Heart right ventricle (tissue), 16 donors: ENCODE data around the gene FAM13A. TPM values are rescaled to one million over a fixed set of nuclear protein-coding genes. Genes with fewer than 3 reads are reported as not detected.

ENCODE experiments used
- ATAC-seq, 8 donors: fragments of 200-7000 bp; cut with Tn5 transposase; one replicate each; pipeline ENCODE4 v1.9.1; 2020; ENCODE audit warnings: mild to moderate bottlenecking in 8 of 8, moderate library complexity in 8 of 8, moderate number of reproducible peaks in 1 of 8
- DNase-seq, 2 donors: peaks; one replicate each; pipeline ENCODE4 v3.0.0-alpha.2; 2020
- H3K27ac ChIP-seq, 10 donors: fragments of 200-600 bp; sonication (generic) in 2 of 10; one replicate each; pipeline versions ENCODE4 v1.5.0 to v1.8.0; 2020 to 2022; ENCODE audit warnings: mild to moderate bottlenecking in 3 of 10
- H3K27me3 ChIP-seq, 7 donors: fragments of 200-600 bp; one replicate each; pipeline ENCODE4 v1.8.0; 2021 to 2022; ENCODE audit warnings: mild to moderate bottlenecking in 2 of 7
- H3K36me3 ChIP-seq, 9 donors: fragments of 200-600 bp; sonication (generic) in 1 of 9; one replicate each; pipeline versions ENCODE4 v1.5.0 to v1.8.0; 2020 to 2022; ENCODE audit warnings: mild to moderate bottlenecking in 2 of 9
- H3K4me1 ChIP-seq, 9 donors: fragments of 200-600 bp; sonication (generic) in 1 of 9; one replicate each; pipeline versions ENCODE4 v1.5.0 to v1.8.0; 2020 to 2022; ENCODE audit warnings: mild to moderate bottlenecking in 4 of 9
- H3K4me3 ChIP-seq, 10 donors: fragments of 200-600 bp; sonication (generic) in 2 of 10; one replicate each; pipeline versions ENCODE4 v1.5.0 to v1.8.0; 2020 to 2022; ENCODE audit warnings: mild to moderate bottlenecking in 7 of 10, moderate library complexity in 2 of 10
- H3K9me3 ChIP-seq, 11 donors: fragments of 200-600 bp in 10 of 11; sonication (generic) in 2 of 11; one replicate each; pipeline versions ENCODE4 v1.5.0 to v1.8.0; 2013 to 2022; ENCODE audit warnings: mild to moderate bottlenecking in 2 of 11, control low read depth in 1 of 11, moderate library complexity in 1 of 11
- CTCF ChIP-seq, 9 donors: fragments of 200-600 bp; sonication (generic) in 2 of 9; IDR thresholded peaks; one replicate each; pipeline versions ENCODE4 v1.5.0 to v1.8.0; 2021 to 2022; ENCODE audit warnings: antibody characterized with exemption in 9 of 9, mild to moderate bottlenecking in 5 of 9, moderate library complexity in 1 of 9
- WGBS, 2 donors: extraction: QIAGEN DNeasy Blood & Tissue Kit; methylation state at CpG; one replicate each; pipeline ENCODE4 v1.1.7; 2013; ENCODE audit warnings: inconsistent platforms in 1 of 2; 5-methylcytosine and 5-hydroxymethylcytosine counted together
- intact Hi-C, 10 donors: fragments of 100-400 bp; cut with DNase I; formaldehyde crosslinking; loops; one replicate each; pipeline versions ENCODE4 v1.11.1 to v1.14.2; 2022
- polyA plus RNA-seq, 2 donors: library from polyadenylated mRNA; stranded (reverse); fragments of 200-250 nt; gene quantifications; one replicate each; pipeline ENCODE4 v1.2.3, GENCODE V29; 2013
- total RNA-seq, 10 donors: library from RNA; stranded (reverse); fragmentation: NEBNext Ultra II Directional in 3 of 10; extraction: Animal tissue kit (Norgen Biotek cat#: 25700) in 3 of 10; gene quantifications; one replicate each; pipeline versions ENCODE4 v1.2.1 to v1.2.4, GENCODE V29; 2021 to 2023
- donor health status: Arrhythmogenic right ventricular cardiomyopathy.
- donor health status: ischemic (EF 13 %, LVEDD 7.1; RV severe dilation, severe dysfunction).
- donor health status: healthy with polysubstance abuse.
- donor health status: DM: no; HTN: yes; CAD: no.
- donor health status: DM: no; HTN: no; CAD: no.
- donor health status: ischemic (EF 25% LVEDD 6.9; RV normal size, moderate dysfunction).
- donor health status: ischemic (EF 25% LVEDD 5.7; RV mildly dilated, moderate dysfunction).
- donor health status: healthy.
- donor health status: DM: yes; HTN: yes; CAD: no.
- donor health status: Ischemic cardiomyopathy.
- donor health status: ischemic (EF 35%, LVEDD 5.7; RV mildly dilated, moderate dysfunction).
- donor health status: nonischemic (EF 11% LVEDD 7.7; RV severe dilation, severe dysfunction).
- donor health status: DM: yes; HTN: yes; CAD: no.
- donor health status: PGD.
- donor health status: ischemic (EF 29% LVEDD 5.4; RV normal size, mild dysfunction).
- donor health status: nonischemic (EF 23%, LVEDD 6.1; RV moderate dilation, normal function).

Gene FAM13A
- total and polyA plus RNA-seq, 12 donors = 2.4 to 18.4 (median 14.1) TPM

DNA sequence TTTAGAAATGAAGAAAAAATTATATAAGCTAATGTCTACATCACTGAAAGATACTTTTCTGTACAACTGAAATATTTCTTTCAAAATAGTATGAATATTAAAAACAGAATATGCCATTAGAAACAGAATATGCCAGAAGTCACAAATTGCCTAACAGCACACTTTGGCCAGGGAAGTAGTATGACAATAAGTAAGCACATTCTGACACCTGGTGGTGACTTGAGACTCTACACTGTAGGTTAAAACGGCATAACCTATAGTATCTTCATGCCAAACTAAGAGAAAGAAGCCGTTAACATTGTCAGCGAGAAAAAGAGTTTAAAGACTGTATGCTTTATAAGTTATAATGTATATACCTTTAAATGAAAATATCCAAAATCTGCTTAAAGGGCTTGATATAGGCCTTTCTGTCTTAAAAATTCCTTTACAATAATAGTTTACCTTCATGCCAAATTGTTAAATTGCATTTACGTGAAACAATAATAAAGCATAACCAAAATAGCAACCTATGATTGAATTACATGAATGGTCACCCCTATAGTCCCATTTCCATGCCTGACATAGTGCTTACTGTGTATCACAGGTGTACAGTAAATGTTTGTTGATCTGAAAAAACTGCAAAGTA lies 32.8 kb downstream of the FAM13A start:
- intact Hi-C loops = loop anchor here (1.0 to 10.0 kb wide), 15 partner anchors 201 to 499 kb away; partner anchors contain the start of genes PYURF (in 2 of the 10) and NAP1L5 (in 1 of the 10)

GRCh38 chr4:89023140-89023539 lies 33.8 kb downstream of the FAM13A start:
- no peak for TF ChIP-seq CTCF (IDR thresholded peaks at IDR 0.05)
- Histone ChIP-seq H3K9me3 (no peaks in the 10 kb centered on the region), H3K4me1 (peaks cover 0 to 23% (median 7%) of the 10 kb centered on the region in 9 donors), H3K4me3 (no peak overlapping the region), H3K36me3 (peaks cover 0 to 12% (median 0%) of the 10 kb centered on the region in 9 donors), H3K27me3 (no peaks in the 10 kb centered on the region), H3K27ac (no peak overlapping the region)
- intact Hi-C loops = loop anchor here in 9 of 10 donors (1.0 to 10.0 kb wide), 10 partner anchors 204 to 498 kb away; partner anchors contain the start of genes PYURF (in 2 of the 9) and NAP1L5 (in 1 of the 9)
- no peak for DNase-seq
- 0 to 92% methylated on average over 1 of the region's 1 CpG for WGBS, 2 donors
- ATAC-seq = no peak

More for the DNA sequence above, 32.8 kb downstream of the FAM13A start:
- Histone ChIP-seq H3K9me3 (no peaks in the 10 kb centered on the region), H3K4me1 (peaks cover 0 to 23% (median 7%) of the 10 kb centered on the region in 9 donors), H3K36me3 (peaks cover 0 to 2% (median 0%) of the 10 kb centered on the region in 9 donors), H3K27me3 (no peaks in the 10 kb centered on the region), H3K27ac (no peak overlapping the region), H3K4me3 (no peak overlapping the region)
- DNase-seq (peak in 1 of 2 donors; percentile 68), ATAC-seq (peak; percentile 78 to 97 (median 95))
- peak; percentile 57 to 92 (median 86) for TF ChIP-seq CTCF (IDR thresholded peaks at IDR 0.05)
- 23 to 32% methylated on average over 4 of the region's 4 CpGs for WGBS, 2 donors

DNA sequence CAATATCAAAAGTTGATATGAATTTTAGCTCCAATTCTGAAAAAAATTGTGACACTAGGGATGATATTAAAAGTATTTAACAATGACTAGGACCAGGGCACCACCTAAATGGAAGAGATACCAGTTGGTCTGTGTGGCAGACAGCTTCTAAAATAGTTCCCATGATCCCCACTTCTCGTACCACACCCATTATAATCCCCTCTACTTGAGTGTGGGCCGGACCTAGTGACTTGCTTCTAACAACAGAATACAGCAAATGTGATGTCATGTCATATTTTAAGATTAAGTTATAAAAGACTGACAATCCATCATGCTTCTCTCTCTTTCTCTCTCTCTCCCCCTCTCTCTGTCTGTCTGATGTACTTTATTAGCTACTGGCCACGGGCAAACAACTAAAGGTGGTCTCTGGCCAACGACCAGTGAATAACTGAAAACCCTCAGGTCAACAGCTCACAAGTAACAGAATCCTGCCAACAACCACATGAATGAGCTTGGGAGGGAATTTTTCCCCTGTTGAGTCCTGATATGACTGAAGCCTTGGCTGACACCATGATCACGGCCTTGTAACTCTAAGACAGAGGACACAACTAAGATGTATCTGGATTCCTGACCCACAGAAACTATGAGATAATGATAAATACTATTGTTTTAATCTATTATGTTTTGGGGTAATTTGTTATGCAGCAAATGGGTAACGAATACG lies 34.4 kb downstream of the FAM13A start:
- Histone ChIP-seq H3K36me3 (peaks cover 0 to 16% (median 0%) of the 10 kb centered on the region in 9 donors), H3K4me1 (peaks cover 0 to 23% (median 7%) of the 10 kb centered on the region in 9 donors), H3K27me3 (no peaks in the 10 kb centered on the region), H3K27ac (no peak overlapping the region), H3K4me3 (no peak overlapping the region), H3K9me3 (no peaks in the 10 kb centered on the region)
- no peak for TF ChIP-seq CTCF (IDR thresholded peaks at IDR 0.05)
- DNase-seq = no peak
- 86 to 89% methylated on average over 7 of the region's 7 CpGs for WGBS, 2 donors
- intact Hi-C loops = loop anchor here in 9 of 10 donors (1.0 to 10.0 kb wide), 10 partner anchors 204 to 498 kb away; partner anchors contain the start of genes PYURF (in 2 of the 9) and NAP1L5 (in 1 of the 9)
- ATAC-seq = no peak

- Histone ChIP-seq H3K9me3 (no peaks in the 10 kb centered on the region), H3K36me3 (peaks cover 0 to 19% (median 0%) of the 10 kb centered on the region in 9 donors), H3K27ac (no peak overlapping the region), H3K27me3 (no peaks in the 10 kb centered on the region), H3K4me3 (no peak overlapping the region), H3K4me1 (peaks cover 0 to 23% (median 7%) of the 10 kb centered on the region in 9 donors)
- ATAC-seq (no peak), DNase-seq (no peak)
- intact Hi-C loops = loop anchor here in 9 of 10 donors (2.0 to 10.0 kb wide), 9 partner anchors 203 to 497 kb away; partner anchors contain the start of genes PYURF (in 2 of the 9) and NAP1L5 (in 1 of the 9)
- no peak for TF ChIP-seq CTCF (IDR thresholded peaks at IDR 0.05)
- WGBS, 2 donors = 52 to 54% methylated on average over 2 of the region's 2 CpGs
Measured at GRCh38 chr4:89021684-89022083, 35.3 kb downstream of the FAM13A start.
